ENCODE data around the gene IL12RB1. TPM values are rescaled to one million over a fixed set of nuclear protein-coding genes. Genes with fewer than 3 reads are reported as not detected.

Gene IL12RB1
- total RNA-seq, 1 donor from 2014 or later = not detected

DNA sequence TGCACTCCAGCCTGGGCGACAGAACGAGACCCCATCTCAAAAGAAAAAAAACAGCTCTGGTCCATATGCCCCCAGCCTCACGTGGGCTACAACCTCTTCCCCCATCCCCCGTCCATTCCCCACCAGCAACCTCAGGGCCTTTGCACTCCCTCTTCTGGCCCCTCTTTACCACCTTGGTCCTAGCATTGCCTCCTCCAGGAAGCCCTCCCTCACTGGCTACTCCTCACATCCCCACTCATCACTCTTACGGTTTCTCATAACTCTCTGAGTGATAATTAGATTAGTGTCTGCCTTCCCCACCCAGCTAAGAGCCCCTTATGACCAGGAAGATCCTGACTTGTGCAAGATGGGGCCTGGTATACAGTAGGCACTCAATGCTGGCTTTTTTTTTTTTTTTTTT is 30.8 kb downstream of the IL12RB1 start:
- Histone ChIP-seq H3K9me3 (ENCODE audit: low read depth) (no peaks in the 10 kb centered on the region), H3K36me3 (no peaks in the 10 kb centered on the region), H3K27ac (no peak overlapping the region), H3K79me2 (ENCODE audit: low read depth) (no peaks in the 10 kb centered on the region), H3F3A (ENCODE audit: low read depth) (peaks cover 12% of the 10 kb centered on the region), H3K4me1 (no peaks in the 10 kb centered on the region), H3K4me3 (no peak overlapping the region), H3K9ac (no peak overlapping the region), H3K4me2 (no peak overlapping the region), H2AFZ (replicated peaks) (no peak overlapping the region), H3K27me3 (no peaks in the 10 kb centered on the region), H4K20me1 (ENCODE audit: low read depth) (no peaks in the 10 kb centered on the region)
- no peak overlapping the region for H3K27ac Mint-ChIP-seq
- H3K9me3 Mint-ChIP-seq = no peaks in the 10 kb centered on the region
- peaks cover 11% of the 10 kb centered on the region for H3K4me1 Mint-ChIP-seq
- H3K27me3 Mint-ChIP-seq (ENCODE audit: insufficient read depth, low read depth) = peaks cover 9% of the 10 kb centered on the region
- DNase-seq (ENCODE audit: low spot score) = no peak
- TF ChIP-seq EZH2phosphoT487 (IDR thresholded peaks at IDR 0.05) (no peak), EZH2 (IDR thresholded peaks at IDR 0.05) (no peak)
- TF ChIP-seq, protein P1, sequence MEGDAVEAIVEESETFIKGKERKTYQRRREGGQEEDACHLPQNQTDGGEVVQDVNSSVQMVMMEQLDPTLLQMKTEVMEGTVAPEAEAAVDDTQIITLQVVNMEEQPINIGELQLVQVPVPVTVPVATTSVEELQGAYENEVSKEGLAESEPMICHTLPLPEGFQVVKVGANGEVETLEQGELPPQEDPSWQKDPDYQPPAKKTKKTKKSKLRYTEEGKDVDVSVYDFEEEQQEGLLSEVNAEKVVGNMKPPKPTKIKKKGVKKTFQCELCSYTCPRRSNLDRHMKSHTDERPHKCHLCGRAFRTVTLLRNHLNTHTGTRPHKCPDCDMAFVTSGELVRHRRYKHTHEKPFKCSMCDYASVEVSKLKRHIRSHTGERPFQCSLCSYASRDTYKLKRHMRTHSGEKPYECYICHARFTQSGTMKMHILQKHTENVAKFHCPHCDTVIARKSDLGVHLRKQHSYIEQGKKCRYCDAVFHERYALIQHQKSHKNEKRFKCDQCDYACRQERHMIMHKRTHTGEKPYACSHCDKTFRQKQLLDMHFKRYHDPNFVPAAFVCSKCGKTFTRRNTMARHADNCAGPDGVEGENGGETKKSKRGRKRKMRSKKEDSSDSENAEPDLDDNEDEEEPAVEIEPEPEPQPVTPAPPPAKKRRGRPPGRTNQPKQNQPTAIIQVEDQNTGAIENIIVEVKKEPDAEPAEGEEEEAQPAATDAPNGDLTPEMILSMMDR (IDR thresholded peaks at IDR 0.05) = no peak
- H3K4me3 Mint-ChIP-seq = no peak overlapping the region
- no peaks in the 10 kb centered on the region for H3K36me3 Mint-ChIP-seq

DNA sequence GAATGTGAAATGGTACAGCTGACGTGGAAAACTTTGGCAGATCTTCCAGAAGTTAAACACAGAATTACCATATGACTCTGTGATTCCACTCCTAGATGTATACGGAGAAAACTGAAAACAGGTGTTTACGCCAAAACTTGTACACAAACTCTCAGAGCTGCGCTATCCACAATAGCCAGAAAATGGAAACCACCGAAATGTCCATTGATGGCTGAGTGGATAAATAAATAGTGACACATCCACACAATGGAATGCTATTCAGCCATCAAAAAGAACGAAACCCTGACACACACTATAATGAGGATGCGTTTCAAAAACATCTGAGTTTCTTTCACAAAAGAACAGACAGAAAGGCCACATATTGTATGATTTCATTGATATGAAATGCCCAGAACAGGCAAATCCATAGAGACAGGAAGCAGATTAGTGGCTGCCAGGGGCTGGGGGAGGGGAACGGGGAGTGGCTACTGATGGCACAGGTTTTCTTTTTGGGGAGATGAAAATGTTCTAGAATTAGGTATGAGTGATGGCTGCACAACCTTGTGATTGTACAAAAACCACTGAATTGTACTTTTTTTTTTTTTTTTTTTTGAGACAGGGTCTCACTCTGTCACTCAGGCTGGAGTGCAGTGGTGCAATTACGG is 33.0 kb downstream of the IL12RB1 start:
- H3K79me2 ChIP-seq (ENCODE audit: low read depth) = no peaks in the 10 kb centered on the region
- peaks cover 9% of the 10 kb centered on the region for H3F3A ChIP-seq (ENCODE audit: low read depth)
- no peaks in the 10 kb centered on the region for H3K36me3 ChIP-seq
- no peak for TF ChIP-seq EZH2 (IDR thresholded peaks at IDR 0.05)
- TF ChIP-seq, protein P1 (IDR thresholded peaks at IDR 0.05) = no peak
- no peak for TF ChIP-seq EZH2phosphoT487 (IDR thresholded peaks at IDR 0.05)
- Mint-ChIP-seq H3K9me3 (no peaks in the 10 kb centered on the region), H3K4me1 (peaks cover 7% of the 10 kb centered on the region), H3K4me3 (no peak overlapping the region), H3K36me3 (no peaks in the 10 kb centered on the region), H3K27ac (no peak overlapping the region), H3K27me3 (ENCODE audit: insufficient read depth, low read depth) (peaks cover 10% of the 10 kb centered on the region)
- H4K20me1 ChIP-seq (ENCODE audit: low read depth) = no peaks in the 10 kb centered on the region
- H2AFZ ChIP-seq (replicated peaks) = no peak overlapping the region
- H3K4me1 ChIP-seq = no peaks in the 10 kb centered on the region
- H3K27ac ChIP-seq = no peak overlapping the region
- no peak for DNase-seq (ENCODE audit: low spot score)
- no peaks in the 10 kb centered on the region for H3K27me3 ChIP-seq
- no peak overlapping the region for H3K4me2 ChIP-seq
- H3K9ac ChIP-seq = no peak overlapping the region
- H3K4me3 ChIP-seq = no peak overlapping the region
- H3K9me3 ChIP-seq (ENCODE audit: low read depth) = no peaks in the 10 kb centered on the region

DNA sequence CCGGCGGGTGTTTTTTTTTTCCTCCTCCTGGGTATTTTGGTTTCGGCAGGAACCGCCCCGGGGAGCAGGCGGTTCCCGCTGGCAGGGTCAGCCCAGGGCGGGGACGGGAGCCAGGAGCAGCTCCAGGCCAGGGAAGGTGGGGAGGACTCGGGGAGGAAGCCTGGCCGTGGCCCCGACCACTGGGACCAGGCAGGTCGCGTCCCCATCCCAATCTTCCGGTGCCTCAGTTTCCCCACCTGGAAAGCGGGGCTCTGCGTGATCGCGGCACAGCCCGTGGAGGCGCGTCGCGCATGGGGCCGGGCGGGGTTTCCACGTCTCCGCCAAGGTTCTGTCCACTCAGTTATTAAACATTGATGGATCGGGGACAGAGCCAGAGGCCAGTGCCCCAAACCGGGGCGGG is 34.8 kb downstream of the IL12RB1 start:
- Histone ChIP-seq H3K27me3 (no peaks in the 10 kb centered on the region), H3K79me2 (ENCODE audit: low read depth) (no peaks in the 10 kb centered on the region), H3K27ac (no peak overlapping the region), H3K36me3 (no peaks in the 10 kb centered on the region), H2AFZ (replicated peaks) (no peak overlapping the region), H3K9me3 (ENCODE audit: low read depth) (no peaks in the 10 kb centered on the region), H3K4me2 (no peak overlapping the region), H3K4me3 (no peak overlapping the region), H3K4me1 (no peaks in the 10 kb centered on the region), H3K9ac (no peak overlapping the region), H4K20me1 (ENCODE audit: low read depth) (no peaks in the 10 kb centered on the region), H3F3A (ENCODE audit: low read depth) (no peaks in the 10 kb centered on the region)
- H3K27me3 Mint-ChIP-seq (ENCODE audit: insufficient read depth, low read depth) = peaks cover 10% of the 10 kb centered on the region
- no peak overlapping the region for H3K4me3 Mint-ChIP-seq
- no peaks in the 10 kb centered on the region for H3K9me3 Mint-ChIP-seq
- peaks cover 3% of the 10 kb centered on the region for H3K4me1 Mint-ChIP-seq
- H3K27ac Mint-ChIP-seq = no peak overlapping the region
- no peak for TF ChIP-seq EZH2phosphoT487 (IDR thresholded peaks at IDR 0.05)
- TF ChIP-seq, protein P1 (IDR thresholded peaks at IDR 0.05) = no peak
- no peak for TF ChIP-seq EZH2 (IDR thresholded peaks at IDR 0.05)
- no peaks in the 10 kb centered on the region for H3K36me3 Mint-ChIP-seq
- DNase-seq (ENCODE audit: low spot score) = no peak
